MCF 10A (cell line): ENCODE results near the gene EWSR1. TPM values are rescaled to one million over a fixed set of nuclear protein-coding genes. Genes with fewer than 3 reads are reported as not detected.

Experiments
- BruUV-seq: library from RNA; stranded (reverse); fragments of 400-500 nt; replicated peaks from 2 replicates; lab custom pipeline; 2021; lab: Mats Ljungman, UMichigan
- CTCF ChIA-PET: fragments of 300-600 bp; sonication (Branson Sonifier 250); formaldehyde crosslinking; extraction: SDS; loops from one replicate; lab custom pipeline; 2021; ENCODE audit warnings: antibody characterized with exemption, inconsistent platforms; lab: Yijun Ruan, JAX
- POLR2A ChIA-PET: fragments of 300-600, 350-650 bp; sonication (Branson Sonifier 250); formaldehyde crosslinking; extraction: SDS; loops from one replicate; lab custom pipeline; 2020; ENCODE audit warnings: antibody characterized with exemption, inconsistent platforms; lab: Yijun Ruan, JAX
- DNase-seq: peaks from one replicate; pipeline ENCODE4 v3.0.0-alpha.2; 2018; ENCODE audit not compliant: unreplicated experiment
- H3K27ac Mint-ChIP-seq: one replicate; pipeline ENCODE4 v1.8.0; 2022; ENCODE audit warnings: mild to moderate bottlenecking, low read depth, mixed read lengths; ENCODE audit not compliant: unreplicated experiment
- H3K27me3 Mint-ChIP-seq: one replicate; pipeline ENCODE4 v1.8.0; 2022; ENCODE audit warnings: mixed read lengths; ENCODE audit not compliant: insufficient read depth, unreplicated experiment
- H3K36me3 Mint-ChIP-seq: one replicate; pipeline ENCODE4 v1.8.0; 2022; ENCODE audit warnings: mild to moderate bottlenecking, moderate library complexity, mixed read lengths; ENCODE audit not compliant: insufficient read depth, unreplicated experiment
- H3K4me1 Mint-ChIP-seq: one replicate; pipeline ENCODE4 v1.8.0; 2022; ENCODE audit warnings: mixed read lengths; ENCODE audit not compliant: insufficient read depth, unreplicated experiment
- H3K4me3 Mint-ChIP-seq: one replicate; pipeline ENCODE4 v1.8.0; 2022; ENCODE audit warnings: mild to moderate bottlenecking, moderate library complexity, mixed read lengths; ENCODE audit not compliant: unreplicated experiment
- H3K9me3 Mint-ChIP-seq: one replicate; pipeline ENCODE4 v1.8.0; 2022; ENCODE audit warnings: mixed read lengths; ENCODE audit not compliant: unreplicated experiment
- intact Hi-C: fragments of 100-400 bp; cut with micrococcal nuclease; formaldehyde crosslinking; loops from 2 replicates; pipeline ENCODE4 v1.14.1; 2022
- total RNA-seq: library from RNA; stranded (reverse); gene quantifications from 2 replicates; pipeline ENCODE4 v1.2.3, GENCODE V29; 2022
- TF ChIP-seq, protein P1 (sequence below): fragments of 200-600 bp; IDR thresholded peaks from one replicate; pipeline ENCODE4 v1.8.0; 2022; ENCODE audit warnings: antibody characterized with exemption, mild to moderate bottlenecking; ENCODE audit not compliant: unreplicated experiment

EWSR1 gene
- total RNA-seq, 1 experiment from 2014 or later: 486 TPM

DNA sequence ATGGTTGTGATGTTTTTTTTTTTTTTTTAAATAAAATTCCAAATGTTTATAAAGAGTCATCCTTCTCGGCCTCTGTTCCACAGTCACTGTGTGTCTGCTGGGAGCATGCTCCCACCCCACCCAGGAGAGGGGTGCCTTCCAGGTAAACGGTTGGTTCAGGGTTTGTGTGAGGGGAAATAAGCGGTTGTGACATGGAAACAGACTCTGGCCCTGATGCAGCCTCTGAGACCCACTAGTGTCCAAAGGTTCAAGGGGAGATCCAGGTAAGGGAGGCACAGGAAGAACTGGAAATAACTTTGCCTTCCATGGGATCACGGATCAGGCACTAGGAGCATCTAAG is 32.4 kb downstream of the EWSR1 start:
- POLR2A ChIA-PET: interaction anchor here (0.7 to 1.6 kb wide), 3 partner anchors 10 to 94 kb away, joined by 3 to 5 read pairs (median 4); partner anchors contain the start of gene EMID1
- Mint-ChIP-seq H3K36me3 (peaks cover 57% of the 10 kb centered on the region), H3K27ac (no peak overlapping the region), H3K4me1 (peaks cover 7% of the 10 kb centered on the region), H3K27me3 (no peaks in the 10 kb centered on the region), H3K4me3 (no peak overlapping the region), H3K9me3 (no peaks in the 10 kb centered on the region)
- TF ChIP-seq, protein P1, sequence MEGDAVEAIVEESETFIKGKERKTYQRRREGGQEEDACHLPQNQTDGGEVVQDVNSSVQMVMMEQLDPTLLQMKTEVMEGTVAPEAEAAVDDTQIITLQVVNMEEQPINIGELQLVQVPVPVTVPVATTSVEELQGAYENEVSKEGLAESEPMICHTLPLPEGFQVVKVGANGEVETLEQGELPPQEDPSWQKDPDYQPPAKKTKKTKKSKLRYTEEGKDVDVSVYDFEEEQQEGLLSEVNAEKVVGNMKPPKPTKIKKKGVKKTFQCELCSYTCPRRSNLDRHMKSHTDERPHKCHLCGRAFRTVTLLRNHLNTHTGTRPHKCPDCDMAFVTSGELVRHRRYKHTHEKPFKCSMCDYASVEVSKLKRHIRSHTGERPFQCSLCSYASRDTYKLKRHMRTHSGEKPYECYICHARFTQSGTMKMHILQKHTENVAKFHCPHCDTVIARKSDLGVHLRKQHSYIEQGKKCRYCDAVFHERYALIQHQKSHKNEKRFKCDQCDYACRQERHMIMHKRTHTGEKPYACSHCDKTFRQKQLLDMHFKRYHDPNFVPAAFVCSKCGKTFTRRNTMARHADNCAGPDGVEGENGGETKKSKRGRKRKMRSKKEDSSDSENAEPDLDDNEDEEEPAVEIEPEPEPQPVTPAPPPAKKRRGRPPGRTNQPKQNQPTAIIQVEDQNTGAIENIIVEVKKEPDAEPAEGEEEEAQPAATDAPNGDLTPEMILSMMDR: no peak
- intact Hi-C loops: loop anchor here (10.0 kb wide), 1 partner anchor 84 kb away; the partner anchor contains the start of gene AP1B1
- no TSS peak for BruUV-seq
- no peak for DNase-seq
- CTCF ChIA-PET: interaction anchor here (0.6 kb wide), 1 partner anchor 20 kb away, joined by 4 read pairs; no protein-coding TSS in a partner anchor

DNA sequence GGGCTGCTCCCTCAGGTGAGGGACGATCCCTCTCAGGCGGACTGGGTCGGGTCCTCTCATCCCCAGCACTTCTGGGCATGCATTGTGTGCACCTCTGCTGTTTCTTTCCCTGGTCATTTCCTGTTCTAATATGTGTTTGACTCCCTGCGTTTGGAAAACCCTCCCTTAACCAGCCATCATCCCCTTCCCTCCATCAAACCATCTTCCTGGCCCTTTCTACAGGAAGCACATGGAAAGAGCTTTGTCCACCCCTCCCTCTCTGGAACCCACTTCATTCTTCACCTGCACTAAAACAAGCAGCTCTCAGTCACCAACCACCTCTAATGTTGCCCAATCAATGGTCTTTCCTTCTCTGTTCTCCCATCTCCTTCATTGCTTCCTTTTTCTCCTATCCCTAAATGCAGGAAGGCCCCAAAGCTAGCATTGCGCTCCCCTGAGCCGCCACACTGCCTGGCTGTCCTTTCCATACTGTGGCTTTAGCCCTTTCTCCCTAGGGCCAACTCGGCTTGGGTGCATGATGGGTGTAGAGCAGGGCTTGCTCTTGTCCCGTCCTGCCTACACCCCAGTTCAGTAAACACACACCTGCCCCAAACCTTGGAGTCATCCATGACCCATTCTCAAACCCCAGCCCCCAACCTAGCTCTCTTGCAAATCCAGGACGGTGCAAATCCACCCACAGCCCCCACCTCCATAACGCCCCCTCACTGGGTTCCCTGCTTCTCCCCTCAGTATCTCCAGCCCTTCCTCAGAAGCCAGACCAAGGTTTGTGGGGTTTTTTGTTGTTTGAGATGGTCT is 32.9 kb downstream of the EWSR1 start:
- POLR2A ChIA-PET: interaction anchor here (0.7 to 1.6 kb wide), 6 partner anchors 10 to 760 kb away, joined by 3 to 5 read pairs (median 4); partner anchors contain the start of genes AP1B1 and EMID1
- Mint-ChIP-seq H3K9me3 (no peaks in the 10 kb centered on the region), H3K4me1 (peaks cover 7% of the 10 kb centered on the region), H3K4me3 (no peak overlapping the region), H3K27ac (no peak overlapping the region), H3K36me3 (peaks cover 52% of the 10 kb centered on the region), H3K27me3 (no peaks in the 10 kb centered on the region)
- intact Hi-C loops: loop anchor here (10.0 kb wide), 1 partner anchor 84 kb away; the partner anchor contains the start of gene AP1B1
- CTCF ChIA-PET: interaction anchor here (0.6 to 0.7 kb wide), 2 partner anchors 20 to 293 kb away, joined by 4 to 5 read pairs; no protein-coding TSS in a partner anchor
- DNase-seq: peak; percentile 22
- TF ChIP-seq, protein P1: no peak
- no TSS peak for BruUV-seq

DNA sequence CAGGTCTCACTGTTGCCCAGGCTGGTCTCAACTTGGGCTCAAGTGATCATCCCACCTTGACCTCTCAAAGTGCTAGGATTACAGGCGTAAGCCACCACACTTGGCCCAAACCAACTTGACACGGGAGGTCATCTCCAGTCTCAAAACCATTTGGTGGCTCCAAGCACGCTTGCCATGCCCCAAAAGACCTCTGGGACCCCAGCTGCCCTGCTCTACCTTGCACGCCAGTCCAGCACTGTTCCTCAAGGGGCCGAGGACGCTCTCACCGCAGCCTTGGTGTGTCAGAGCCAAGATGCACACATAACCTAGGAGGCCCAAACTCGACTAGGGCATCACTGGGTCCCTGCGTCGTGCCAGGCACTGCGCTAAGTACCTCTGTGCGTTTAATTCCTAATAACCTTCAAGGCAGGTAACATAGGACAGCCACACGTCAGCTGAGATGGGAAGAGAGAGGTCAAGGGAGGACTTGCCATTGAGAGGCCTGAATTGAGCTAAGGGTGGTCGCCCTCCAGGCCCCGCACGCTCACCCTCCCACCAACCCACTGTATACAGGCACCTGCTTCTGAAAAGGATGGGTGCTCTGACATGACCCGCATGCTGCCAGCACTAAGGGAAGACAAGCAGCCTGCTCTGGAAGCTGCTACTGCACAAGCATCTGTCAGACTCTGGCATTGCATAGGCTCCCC is 33.8 kb downstream of the EWSR1 start:
- BruUV-seq: no TSS peak
- Mint-ChIP-seq H3K27me3 (no peaks in the 10 kb centered on the region), H3K27ac (no peak overlapping the region), H3K4me1 (peaks cover 7% of the 10 kb centered on the region), H3K9me3 (no peaks in the 10 kb centered on the region), H3K4me3 (no peak overlapping the region), H3K36me3 (peaks cover 43% of the 10 kb centered on the region)
- ChIA-PET CTCF (interaction anchor here (0.7 kb wide), 1 partner anchor 293 kb away, joined by 5 read pairs; no protein-coding TSS in a partner anchor), POLR2A (interaction anchor here (0.7 to 1.6 kb wide), 4 partner anchors 11 to 759 kb away, joined by 3 to 5 read pairs (median 4); partner anchors contain the start of gene AP1B1)
- intact Hi-C loops: loop anchor here (10.0 kb wide), 1 partner anchor 83 kb away; the partner anchor contains the start of gene AP1B1
- TF ChIP-seq, protein P1: no peak
- no peak for DNase-seq

DNA sequence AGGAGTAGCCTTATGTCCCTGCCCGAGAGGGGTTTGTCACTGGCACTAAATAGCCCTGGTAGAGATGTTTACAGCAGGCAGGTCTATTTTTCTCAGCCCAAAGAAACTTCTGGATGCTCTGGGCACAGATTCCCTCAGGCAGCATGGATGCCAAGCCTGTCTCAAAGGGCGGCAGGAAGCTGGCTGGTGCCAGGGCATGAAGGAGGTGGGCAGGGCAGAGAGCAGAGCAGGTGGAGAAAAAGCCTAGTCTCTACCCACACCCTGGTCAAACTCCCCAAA is 34.3 kb downstream of the EWSR1 start:
- BruUV-seq: no TSS peak
- H3K36me3 Mint-ChIP-seq: peaks cover 38% of the 10 kb centered on the region
- no peak overlapping the region for H3K27ac Mint-ChIP-seq
- intact Hi-C loops: loop anchor here (10.0 kb wide), 1 partner anchor 82 kb away; the partner anchor contains the start of gene AP1B1
- peaks cover 7% of the 10 kb centered on the region for H3K4me1 Mint-ChIP-seq
- no peaks in the 10 kb centered on the region for H3K9me3 Mint-ChIP-seq
- TF ChIP-seq, protein P1: no peak
- POLR2A ChIA-PET: no interaction called here
- CTCF ChIA-PET: no interaction called here
- no peaks in the 10 kb centered on the region for H3K27me3 Mint-ChIP-seq
- no peak for DNase-seq
- no peak overlapping the region for H3K4me3 Mint-ChIP-seq
